Mesenteric fat pad (tissue), 1 donor: ENCODE results near the gene UCKL1. TPM values are rescaled to one million over a fixed set of nuclear protein-coding genes. Genes with fewer than 3 reads are reported as not detected.
A peak's percentile ranks its signal among the peaks of the same experiment; 100 is the strongest.
"Not testable (repeated sequence)": the region's sequence is repeated elsewhere in the genome, so short reads cannot be mapped to it uniquely, and the experiment has no call there.

Experiments
- DNase-seq: peaks from one replicate; pipeline ENCODE4 v3.0.0-alpha.2; 2020; ENCODE audit warnings: low spot score
- long read RNA-seq: library from polyadenylated mRNA; unstranded; transcript quantifications from one replicate; pipeline ENCODE4 v2.0.0, GENCODE V29; 2020
- total RNA-seq: library from RNA; stranded (reverse); fragmentation: NEBNext Ultra II Directional; extraction: Animal tissue kit (Norgen Biotek cat#: 25700); gene quantifications from one replicate; pipeline ENCODE4 v1.2.1, GENCODE V29; 2021
- donor health status: DM: yes; HTN: yes; CAD: no.

The UCKL1 gene
- total RNA-seq = 36.0 TPM
- long read RNA-seq, partial matches to known transcripts = 52 of 239 reads
- long read RNA-seq, other reads (novel, unspliced or antisense) = 187 of 239 reads

DNA sequence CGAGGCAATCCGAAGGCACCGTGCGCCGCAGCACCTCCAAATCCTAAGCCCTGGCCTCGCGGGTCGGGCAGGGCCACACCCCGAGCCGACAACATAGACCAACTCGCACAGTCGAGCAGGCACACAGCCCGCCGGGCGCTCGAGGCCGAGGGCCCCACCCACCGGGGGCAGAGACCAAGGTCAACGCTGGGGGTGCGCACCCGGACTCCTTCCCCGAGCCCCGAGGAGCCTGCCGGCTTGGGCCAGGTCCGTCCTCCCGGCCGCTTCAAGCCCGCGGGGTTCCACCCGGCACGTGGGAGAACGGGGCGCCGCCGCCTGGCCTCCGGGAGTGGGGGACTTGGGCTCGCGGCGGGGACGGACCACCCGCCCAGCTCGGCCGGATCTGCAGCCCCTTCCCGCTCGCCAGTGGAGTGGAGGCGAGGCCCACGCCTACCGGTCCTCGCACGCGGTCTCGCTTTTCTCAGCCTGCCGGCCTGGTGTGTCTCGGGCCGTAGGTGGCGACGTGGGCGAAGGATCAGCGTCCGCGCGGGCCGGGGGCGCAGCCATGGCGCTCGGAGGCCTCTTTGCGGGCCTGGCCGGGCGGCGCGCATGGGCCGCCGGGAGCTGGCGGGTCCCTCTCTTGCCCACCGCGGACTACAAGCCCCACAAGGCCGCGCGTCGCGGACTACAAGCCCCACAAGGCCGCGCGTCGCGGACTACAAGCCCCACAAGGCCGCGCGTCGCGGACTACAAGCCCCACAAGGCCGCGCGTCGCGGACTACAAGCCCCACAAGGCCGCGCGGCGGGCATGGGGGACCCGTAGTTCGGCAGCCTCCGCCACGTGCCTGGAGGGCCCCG, at the start of gene UCKL1:
Gene UCKL1 (minus strand): TSS at position 590 of the 837 bp plus-strand sequence. CDS start 44 bp downstream, at position 546.
- DNase-seq = peak; percentile 94

DNA sequence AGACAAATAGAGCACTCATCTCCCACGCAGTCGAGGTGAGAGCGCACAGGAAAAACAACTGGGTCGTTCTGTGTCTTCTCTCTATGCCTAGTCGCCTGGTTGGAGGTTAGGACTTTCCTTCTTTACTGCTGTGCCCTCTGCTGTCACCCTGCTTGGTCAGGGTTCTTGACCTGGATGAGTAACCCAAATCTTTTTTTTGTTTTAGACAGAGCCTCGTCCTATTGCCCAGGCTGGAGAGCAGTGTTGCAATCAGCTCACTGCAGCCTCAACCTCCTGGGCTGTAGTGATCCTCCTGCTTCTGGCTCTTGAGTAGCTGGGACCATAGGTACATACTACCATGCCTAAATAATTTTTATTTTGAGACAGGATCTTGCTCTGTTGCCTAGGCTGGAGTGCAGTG, 49.2 kb upstream of the UCKL1 start:
- DNase-seq = no peak

DNA sequence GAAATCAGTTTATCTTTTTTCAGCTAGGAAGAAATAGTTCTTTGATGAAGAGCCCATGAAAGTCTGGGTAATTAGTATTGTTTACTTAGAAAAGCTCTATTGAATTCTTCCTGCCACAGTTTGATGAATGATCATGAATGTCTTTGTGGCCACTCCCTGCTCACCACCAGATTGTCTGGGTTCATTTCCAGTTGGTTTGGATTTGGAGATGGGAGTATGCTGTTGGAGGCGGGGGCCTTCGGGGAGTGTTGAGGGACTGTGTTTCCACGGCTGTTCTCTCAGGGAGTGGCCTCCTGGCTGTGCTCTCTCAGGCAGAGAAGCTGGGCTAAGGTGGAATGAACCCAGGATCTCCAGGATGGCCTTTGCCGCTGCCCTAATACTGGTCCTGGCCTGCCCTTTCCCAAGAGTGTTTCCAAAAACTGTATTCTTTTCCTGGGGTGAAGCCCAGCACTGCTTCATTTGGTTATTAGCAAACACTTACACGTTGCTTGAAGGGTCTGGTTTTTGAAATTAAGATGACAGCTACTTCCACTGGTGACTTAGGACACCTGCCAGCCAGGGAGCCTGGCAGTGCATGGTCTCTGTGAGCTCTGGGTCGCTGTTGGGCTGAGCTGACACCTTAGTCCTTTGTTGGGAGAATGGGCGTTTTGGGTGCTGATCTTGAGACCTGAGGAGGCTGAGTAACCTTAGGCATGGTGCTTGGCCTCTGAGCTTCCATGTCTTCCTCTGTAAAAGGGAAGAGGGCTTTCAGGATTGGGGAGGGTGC, 47.9 kb upstream of the UCKL1 start:
- no peak for DNase-seq

DNA sequence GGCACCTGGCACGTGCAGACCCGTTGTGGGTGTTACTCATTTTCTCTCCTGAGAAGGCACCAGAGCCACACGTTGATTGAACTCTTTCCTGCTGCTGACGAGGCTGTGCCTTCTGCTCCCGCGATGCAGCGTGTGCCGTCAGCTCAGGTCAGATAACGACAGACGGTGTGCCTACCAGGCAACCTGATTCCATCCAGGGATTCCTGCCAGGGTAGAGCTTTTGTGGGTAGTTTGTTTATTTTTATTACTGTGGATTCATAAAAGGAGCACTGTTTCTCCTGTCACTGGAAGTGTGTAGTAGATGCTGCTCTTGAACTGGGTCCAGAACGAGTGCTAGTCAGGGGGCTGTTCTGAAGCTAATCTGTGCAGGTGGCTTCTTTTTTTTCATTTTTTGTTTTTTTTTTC, 45.4 kb upstream of the UCKL1 start:
- no peak for DNase-seq

DNA sequence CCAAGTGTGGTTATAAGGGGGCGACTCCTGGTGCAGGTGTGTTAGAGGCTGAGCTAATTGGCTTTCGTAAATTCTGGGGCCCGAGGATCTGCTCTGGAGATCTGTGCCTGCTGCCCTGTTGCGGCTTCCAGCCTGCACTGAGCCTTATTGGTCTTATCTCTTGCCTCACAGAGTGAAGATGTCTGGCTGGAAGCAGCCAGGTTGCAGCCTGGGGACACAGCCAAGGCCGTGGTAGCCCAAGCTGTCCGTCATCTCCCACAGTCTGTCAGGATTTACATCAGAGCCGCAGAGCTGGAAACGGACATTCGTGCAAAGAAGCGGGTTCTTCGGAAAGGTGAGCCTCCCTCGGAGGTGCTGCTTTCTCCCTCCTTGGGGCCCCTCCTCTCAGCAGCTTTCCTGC, 44.7 kb upstream of the UCKL1 start:
- no peak for DNase-seq

DNA sequence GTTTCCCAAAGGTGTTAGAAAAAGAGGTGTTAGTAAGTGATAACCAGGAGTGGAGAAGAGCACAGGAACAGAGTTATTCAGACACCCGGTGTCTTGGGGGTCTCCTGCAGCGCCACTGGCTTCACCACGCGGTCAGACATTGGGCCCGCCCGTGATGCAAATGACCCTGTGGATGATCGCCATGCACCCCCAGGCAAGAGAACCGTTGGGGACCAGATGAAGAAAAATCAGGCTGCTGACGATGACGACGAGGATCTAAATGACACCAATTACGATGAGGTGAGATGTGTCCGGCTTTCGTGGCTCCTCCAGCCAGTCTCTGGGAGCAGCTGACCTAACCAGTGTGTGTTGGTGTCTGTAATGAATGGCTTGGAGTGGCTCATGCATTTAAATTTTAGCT, 26.7 kb upstream of the UCKL1 start:
- no peak for DNase-seq

DNA sequence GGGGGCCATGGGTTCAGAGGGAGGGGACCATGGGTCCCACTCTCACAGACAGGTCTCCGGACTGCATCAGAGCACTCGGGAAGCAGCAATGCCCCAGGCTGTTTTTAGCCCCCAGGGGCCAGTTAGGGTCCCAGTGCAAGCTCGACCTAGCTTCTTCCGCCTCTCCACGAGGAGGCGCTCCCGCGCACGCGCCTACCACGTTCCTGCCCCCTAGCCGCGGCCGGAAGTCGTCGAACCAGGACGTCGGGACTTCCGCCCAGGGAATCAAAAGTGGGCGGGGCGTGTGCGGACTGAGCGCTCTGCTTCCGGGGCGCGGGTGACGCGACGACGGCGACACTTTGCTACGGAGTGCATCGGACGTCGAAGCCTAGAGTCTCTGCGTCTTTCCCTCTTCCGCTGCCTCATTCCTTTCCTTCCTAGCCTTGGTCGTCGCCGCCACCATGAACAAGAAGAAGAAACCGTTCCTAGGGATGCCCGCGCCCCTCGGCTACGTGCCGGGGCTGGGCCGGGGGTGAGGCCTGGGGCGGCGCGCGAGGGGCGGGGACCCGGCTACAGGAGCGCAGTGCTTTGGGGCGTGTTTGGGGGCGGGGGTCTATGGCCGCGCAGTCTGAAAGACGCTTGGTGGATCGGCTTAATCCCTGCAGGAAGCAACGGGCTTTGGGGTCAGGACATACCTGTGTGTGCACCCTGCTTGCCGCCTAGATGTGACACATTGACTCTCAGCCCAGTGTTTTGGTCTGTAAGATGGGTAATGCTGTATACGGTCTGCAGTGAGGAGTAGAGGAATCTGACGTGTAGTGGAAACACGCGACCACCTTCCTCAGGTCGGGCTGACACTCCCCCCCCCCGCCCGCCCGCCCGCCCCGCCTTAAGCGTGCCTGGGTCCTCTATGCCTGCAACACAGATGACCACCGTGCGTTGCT, 24.9 kb upstream of the UCKL1 start, which contains the start of gene PRPF6:
Gene PRPF6 (plus strand): TSS at position 327 of the 923 bp plus-strand sequence. CDS start 114 bp downstream, at position 441.
- DNase-seq = peak; percentile 98

DNA sequence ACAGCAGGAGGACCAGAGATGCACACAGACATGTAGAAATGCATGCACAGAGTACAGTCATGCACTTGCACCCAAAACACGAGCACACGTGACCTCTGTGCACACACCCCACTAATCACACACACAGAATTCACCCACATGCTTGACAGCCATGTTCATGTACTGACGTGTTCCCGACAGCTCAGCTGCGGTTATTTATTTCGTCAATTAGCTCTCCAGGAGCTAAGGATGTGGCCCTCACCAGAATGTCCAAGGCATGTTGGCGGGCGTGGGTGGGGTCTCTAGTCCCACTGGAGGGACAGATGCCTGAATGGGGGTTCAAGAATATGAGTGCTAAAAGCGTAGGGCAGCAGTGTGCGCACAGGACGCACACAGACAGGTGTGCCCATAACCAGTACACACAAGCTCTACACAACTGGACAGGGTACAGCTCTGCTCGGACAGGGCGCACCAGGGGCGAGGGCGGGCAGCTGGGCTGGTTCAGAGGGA, 24.1 kb upstream of the UCKL1 start:
- no peak for DNase-seq

DNA sequence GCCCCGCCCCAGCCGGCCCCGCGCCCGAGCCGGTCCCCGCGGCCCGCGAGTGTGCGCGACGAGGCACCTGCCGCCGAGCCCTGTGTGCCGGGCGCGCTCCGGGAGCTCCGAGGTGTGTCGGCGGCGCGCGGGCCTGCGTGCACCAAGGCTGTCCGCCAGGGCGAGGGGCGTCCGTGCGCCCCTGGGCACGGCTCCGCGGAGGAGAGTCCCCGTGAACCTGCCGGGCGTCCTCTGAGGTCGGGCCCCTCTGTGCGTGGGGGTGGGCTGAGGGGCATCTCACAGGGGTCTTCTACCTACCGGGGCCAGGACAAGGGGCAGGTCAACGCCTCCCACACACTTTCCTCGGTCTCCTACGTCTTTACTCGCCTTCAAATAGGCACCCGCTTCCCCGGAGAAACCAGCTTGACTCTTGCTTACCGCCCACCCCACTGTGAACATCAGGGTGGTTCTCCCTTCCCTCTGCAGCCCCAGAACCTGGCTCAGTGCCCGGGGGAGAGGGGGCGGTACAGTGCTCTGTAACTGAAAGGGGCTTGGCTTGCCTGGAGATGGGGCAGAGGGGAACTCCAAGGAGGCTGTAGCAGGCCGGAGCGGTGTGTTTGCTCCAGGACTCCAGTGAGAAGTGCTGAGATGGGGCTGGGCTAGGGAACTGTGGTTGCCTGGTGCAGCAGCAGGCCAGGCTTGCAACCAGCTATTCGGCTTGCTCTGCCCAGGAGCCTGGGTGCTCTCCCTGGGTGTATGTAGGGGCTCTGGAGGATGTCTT, 23.5 kb upstream of the UCKL1 start, which contains the start of gene SAMD10:
Gene SAMD10 (minus strand): TSS at position 86 of the 760 bp plus-strand sequence. CDS start 175 bp downstream, outside the sequence.
- DNase-seq = no peak

DNA sequence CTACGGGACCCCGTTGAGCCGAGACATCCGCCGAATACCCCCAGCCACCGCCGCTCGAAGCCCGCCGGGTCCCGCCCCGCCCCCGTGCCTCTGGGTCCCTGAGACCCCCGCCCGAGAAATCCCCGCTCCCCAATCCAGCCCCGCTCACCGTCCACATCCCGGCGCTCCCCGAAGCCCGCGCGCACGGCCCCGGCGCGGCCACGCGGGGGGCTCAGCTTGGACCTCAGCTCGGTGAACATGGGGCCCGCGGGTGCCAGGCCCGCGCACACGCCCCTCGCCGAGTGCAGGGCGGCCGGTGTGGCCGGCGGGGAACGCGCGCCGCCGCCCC, 23.0 kb upstream of the UCKL1 start:
- DNase-seq = no peak

DNA sequence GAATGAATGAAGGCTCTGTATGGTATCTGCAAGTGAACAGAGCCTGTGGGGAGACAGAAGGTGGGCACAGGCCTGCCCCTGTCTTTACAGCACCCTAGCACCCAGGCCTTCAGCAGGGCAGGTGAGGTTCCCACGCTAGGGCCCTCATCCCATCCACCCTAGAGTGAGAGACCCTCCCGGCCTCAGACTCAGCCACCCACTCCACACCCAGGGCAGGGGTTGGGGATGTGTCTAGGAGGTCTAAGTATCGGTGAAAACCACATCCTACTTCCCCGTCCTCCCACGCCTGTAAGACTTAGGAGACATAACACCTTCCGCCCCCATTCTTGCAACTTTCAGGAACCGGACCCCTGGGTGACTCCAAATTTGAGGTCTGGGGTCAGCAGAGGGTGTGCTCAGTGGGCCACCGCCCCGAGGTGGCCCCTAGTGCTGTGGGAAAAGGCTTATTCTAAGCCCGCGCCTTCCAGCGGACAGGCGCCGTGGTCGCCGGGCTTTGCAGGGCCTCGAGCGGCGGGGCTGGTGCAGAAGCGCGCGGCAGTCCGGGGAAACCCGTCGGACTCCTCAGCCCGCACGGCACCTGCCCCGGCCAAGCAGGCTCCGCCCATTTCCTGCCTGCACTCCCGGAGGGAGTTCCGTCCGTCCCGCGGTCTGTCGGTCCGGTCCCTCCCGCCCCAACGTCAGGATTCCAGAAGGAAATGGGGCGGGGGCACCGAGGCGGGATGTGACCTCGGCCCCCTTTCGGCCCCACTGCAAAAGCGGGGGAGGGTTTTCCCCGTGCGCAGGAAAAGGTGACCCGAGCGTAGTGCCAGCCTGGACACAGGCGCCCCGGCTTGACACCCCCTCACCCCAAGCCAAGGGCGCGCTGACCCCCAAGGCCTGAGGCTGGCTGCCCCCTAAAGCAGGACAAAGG, 22.4 kb upstream of the UCKL1 start:
- DNase-seq = no peak

DNA sequence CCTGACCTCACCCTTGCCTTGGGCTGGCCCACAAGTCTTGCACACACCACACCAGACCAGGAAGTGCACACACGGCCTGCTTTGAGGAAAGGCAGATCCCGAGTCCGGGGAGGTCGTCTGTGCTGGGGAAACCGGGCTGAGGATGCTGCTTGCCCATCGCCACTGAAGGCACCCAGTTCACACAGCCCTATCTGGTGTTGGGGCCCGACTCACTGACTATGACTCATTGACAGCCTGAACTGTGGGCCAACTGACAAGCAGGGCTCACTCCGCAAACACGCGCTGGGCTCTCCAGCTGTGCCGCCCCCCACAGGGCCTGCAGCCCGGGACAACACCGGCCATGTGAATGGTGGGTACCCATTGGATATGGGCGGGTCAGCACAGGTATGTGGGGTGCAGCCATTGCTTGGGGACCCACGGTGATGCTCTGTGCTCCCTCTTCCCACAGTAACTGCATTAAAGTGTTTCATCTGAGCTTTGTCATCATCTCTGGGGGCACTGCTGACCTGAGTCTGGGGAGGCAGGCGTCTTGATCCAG, 21.6 kb upstream of the UCKL1 start:
- DNase-seq = no peak

DNA sequence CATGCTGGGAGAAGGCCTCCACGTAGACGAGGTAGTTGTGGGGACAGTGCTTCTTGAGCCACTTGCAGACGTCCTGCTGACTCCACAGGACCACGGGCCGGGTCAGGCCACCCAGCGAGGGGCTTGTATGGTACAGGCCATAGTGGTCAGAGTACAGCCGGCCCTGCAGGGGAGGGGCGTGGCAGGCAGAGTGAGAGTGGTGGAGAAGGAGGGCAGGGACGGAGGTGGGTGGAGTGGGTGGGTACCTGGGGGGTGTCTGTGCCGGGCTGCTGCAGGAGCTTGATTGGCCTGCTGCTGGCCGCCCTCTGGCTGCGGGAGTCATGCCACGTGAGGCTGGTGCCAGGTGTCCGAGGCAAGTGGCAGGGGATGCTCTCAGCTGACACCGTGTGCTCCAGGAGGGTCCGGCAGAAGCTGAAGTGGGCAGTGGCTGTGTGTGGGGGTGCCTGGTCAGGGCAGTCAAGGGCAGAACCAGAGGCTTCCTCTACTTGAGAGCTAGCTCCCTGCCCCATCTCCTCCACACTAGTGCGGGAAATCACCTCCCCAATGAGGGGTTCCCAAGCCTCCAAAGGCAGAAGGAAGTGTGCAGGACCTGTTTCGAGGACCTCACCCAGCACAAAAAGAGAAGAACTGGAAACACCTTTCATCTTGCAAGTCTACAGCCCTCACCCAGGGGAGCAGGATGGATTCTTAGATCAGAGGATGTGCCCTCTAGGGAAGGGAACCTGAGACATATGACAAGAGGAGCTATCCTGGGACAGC, 20.9 kb upstream of the UCKL1 start:
- DNase-seq = no peak

DNA sequence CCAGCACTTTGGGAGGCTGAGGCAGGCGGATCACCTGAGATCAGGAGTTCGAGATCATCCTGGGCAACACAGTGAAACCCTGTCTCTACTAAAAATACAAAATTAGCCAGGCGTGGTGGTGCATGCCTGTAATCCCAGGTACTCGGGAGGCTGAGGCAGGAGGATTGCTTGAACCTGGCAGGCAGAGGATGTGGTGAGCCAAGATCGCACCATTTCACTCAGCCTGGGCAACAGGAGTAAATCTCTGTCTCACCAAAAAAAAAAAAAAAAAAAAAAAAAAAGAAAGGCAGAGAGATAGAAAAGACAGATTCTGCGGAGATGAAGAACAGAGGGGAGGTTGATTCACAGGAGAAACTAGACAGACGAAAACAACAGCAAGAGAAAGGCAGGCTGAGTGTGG, 20.3 kb upstream of the UCKL1 start:
- DNase-seq = not testable (repeated sequence)

DNA sequence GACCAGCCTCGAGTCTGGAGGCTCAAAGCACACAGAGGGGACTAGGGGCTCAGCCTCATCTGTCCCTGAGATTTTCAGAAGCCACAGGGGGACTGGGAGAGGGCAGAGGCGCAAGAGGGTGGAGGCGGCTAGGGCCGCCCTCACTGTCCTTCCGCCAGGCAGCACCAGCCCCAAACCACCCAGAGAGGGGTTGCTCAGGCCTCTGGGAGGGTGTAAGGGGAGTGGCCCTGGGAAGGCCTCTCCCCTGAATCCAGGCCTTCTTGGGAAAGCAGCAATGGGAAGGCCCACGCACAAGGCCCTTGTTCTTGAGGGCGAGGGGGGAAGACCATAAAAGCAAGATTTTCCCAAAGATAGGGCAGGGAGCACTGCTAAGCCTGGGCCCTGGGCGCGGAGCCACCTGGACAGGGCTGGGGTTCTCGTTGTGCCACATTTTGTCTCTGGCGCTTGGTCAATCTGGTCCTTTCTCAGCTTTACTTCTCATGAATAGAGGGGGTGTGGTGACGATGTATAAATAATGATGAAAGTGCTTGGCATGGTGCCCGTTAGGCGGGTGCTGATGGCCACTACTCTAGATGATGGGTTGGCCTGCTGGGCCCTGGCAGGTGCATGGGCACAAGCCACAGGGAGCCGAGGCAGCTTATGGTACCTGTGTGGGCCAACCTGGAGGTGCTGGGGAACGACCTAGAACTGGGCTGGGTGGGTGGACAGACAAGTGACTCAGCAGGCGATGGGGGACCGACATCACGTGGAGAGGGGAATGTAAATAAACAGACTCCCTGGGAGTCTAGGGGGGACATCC, 18.4 kb upstream of the UCKL1 start:
- no peak for DNase-seq

DNA sequence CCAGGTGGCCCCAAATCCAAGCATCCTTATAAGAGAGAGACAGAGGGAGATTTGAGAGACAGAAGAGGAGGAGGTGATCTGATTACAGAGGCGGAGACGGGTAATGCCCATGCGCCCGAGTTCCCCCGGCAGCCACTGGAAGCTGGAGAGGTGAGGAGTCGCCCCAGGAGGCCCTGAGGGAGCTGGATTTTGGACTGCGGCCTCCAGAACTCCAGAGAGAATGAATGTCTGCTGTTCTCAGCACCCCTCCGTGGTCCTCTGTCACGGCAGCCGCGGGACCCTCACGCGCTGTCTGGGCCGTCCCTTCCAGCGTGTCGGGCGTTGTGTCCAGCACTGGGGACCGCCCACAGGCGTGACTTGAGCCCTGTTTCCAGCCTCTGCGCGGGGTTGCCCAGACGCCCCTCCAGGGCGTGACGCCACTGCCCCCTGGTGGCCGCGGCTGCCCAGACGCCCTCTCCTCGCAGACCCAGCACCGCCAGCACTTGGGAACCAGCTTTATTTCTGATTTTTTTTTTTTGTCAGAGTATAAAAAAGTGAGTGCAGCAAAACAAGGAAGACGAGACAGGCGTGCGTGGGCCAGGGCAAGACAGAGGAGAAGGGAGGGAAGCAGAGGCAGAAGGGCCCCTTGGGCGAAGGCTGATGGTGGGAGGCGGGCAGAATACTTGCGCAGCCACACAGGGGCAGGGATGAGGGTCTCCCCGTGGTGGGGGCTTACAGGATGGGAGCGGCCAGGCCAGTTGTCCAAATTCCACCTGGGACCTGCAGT, 17.6 kb upstream of the UCKL1 start:
- DNase-seq = peak; percentile 97

DNA sequence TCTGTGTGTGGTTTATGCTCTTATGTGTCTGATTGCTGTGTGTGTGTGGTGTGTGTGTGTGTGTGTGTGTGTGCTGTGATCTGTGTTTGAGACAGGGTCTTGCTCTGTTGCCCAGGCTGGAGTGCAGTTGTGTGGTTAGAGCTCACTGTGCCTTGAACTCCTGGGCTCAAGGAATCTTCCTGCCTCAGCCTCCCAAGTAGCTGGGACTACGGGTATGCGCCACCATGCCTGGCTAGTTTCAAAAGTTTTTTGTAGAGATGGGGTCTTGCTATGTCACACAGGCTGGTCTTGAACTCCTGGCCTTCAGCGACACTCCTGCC, 16.9 kb upstream of the UCKL1 start:
- no peak for DNase-seq
